HG03571 (cell line): Measurements from ENCODE around the gene UBE2QL1.

ENCODE experiments used
- ATAC-seq: cut with Tn5 transposase; IDR thresholded peaks from one replicate; pipeline ENCODE4 v1.9.1; 2021; ENCODE audit not compliant: unreplicated experiment

Gene UBE2QL1

DNA sequence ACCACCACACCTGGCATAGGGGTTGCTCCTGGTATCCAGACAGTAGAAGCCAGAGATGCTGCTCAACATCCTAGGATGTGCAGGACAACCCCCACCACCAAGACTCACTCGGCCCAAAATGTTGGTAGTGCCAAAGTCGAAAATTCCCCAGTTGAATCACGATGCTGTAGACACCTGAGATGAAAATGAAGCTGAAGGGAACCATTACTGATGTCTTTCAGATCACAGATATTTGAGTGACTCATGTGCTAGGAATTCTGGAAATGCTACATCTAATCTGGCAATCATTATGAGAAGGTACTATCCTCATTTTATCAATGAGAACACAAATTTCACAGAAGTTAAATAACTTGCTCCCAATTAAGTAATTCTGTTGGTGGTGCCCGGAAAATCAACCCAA, 21.0 kb upstream of the UBE2QL1 start:
- ATAC-seq = no peak

DNA sequence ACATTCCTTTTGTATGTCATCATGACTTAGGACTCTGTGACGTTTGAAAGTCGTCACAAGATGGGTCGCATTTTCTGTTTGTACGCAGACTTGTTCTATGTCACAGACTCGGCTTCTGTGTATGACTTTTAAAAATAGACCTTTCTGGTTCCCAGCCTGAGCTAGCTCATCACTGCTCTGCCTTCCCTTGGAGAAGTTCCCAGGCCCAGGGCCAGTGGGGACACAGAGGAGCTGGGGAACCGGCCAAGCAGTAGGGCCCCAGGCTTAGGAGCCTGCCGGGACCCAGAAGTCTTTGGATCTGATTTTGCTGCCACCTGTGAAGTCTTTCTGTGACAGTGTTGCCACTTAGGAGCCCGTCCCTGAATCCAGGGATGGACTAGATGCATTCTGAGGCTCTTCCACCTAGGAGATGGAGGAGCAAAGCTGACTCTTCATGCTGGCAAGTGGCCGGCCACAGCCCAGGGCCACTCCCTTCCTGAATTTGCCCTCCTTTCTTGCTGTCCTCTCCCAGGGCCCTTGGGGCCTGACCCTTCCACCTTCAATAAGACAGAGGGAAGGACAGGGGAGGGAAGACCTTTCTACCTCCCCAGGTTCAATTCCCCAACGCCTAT, 18.1 kb upstream of the UBE2QL1 start:
- no peak for ATAC-seq

DNA sequence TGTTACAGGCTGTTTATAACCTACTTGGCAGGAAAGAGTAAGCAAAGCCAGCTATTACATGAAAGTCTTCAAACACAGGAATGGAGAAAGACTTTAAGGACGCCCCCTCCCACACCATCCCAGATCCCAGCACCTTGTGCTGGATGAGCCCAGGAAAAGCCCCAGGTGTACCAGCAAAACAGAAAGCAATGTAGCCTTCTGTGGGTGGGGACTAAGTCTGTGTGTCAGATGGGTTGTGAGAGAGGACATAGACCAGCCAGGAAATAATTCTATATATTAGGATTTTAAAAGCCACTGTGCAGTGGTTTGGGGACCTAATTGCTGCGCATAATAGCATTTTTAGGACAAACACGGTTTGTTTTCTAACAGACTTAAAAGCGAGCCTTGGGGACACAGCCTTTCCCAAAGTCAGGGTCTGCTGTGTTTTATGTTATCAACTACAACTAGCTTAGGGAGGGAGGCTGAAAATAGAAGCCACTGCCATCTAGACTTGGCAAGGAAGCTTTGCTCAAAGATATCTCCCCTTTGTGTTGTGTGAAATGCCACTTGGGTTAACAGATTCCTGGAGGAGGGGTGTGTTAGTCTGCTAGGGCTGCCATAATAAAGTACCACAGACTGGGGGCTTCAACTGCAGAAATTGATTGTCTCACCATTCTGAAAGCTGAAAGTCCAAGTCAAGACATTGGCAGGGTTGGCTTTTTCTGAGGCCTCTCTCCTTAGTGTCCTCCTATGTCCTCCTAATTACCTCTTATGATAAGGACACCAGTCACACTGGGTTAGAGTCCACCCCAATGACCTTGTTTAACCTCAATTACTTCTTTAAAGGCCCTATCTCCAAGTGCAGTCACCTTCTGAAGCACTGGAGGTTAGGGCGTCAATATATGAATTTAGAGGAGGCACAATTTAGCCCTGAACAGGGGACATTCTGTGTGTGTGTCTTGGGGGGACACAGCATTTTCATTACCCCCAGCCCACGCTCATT, 17.2 kb upstream of the UBE2QL1 start:
- ATAC-seq = no peak

DNA sequence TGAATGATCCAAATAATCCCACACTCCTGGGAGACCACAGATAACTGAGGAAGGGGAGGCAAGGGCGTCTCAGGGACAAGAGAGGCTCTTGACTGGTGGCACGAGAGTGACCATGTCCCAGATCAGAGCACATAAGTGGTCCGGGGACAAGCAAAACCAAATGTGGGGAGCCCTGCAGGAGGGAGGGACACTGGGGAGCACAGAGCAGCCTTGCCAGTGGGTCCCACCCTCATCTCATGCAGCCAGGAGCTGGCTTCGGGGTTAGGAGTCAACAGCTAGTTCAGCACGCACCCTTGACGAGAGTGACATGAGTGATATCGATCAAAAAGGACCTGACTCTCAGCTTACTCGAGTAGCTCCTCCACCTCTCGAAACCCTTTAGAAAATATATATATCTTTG, 16.5 kb upstream of the UBE2QL1 start:
- ATAC-seq = no peak

DNA sequence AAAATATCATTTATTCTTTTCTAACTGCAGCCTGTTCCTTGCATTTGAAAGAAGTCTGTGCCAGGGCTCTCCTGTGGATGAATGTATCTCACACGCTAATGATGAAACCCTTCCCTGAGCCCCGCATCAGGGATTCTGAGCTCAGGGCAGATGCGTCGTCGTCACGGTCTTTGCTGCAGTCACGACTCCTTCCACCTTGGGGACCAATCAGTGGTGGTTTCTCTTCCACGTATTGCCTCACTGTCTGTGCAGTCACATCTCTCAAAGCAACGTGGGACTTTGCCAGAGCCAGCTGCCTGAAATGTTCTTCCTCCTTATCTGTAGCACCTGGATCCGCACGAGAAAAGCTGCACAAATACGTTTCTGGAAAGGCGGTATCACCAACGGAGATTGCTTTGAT, 13.9 kb upstream of the UBE2QL1 start:
- no peak for ATAC-seq

DNA sequence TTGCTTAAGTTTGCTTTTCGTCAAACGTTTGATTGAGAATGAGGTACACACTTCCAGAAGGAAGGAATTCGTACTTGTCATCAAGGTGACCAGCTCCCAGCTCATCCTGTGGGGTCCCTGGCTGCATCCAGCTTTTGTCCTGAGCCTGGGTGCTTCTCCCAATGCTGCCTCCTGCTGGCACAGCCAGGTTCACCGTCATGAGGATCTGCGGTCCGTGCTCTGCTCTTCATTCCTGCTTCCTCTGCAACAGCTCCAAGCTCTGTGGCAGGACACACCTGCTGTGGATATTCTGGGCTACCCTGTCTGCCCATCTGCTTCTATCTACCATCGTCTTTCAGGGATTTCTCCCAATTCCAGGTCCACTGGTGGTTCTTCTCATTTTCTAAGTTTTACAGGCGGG, 13.3 kb upstream of the UBE2QL1 start:
- no peak for ATAC-seq

DNA sequence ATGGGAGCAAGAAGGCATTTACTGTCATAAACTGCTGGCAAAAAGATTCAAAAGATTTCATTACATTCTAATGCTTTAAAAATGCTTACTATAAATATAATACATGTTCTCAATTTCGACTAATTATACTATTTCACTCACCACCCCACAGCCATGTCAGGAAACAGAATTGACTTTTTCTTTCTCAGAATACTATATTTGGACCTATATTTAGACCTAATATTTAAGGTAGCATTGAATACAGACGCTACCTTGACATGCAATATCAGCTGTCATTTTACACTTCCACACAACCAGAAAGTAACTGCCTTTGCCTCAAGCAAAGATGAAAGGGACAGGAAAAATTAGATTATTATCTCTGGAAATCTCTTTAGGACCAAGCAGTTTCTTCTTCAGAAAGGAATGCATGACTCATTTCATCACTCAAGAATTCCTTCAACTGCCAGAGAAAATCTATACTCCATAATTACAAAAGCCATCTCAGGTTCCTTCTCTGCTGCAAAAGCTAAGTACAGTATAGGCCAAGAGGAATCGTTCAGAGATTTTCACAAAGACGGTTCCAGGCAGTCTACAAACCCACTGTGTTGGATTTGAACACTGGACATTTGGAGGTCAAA, 11.8 kb upstream of the UBE2QL1 start:
- no peak for ATAC-seq

DNA sequence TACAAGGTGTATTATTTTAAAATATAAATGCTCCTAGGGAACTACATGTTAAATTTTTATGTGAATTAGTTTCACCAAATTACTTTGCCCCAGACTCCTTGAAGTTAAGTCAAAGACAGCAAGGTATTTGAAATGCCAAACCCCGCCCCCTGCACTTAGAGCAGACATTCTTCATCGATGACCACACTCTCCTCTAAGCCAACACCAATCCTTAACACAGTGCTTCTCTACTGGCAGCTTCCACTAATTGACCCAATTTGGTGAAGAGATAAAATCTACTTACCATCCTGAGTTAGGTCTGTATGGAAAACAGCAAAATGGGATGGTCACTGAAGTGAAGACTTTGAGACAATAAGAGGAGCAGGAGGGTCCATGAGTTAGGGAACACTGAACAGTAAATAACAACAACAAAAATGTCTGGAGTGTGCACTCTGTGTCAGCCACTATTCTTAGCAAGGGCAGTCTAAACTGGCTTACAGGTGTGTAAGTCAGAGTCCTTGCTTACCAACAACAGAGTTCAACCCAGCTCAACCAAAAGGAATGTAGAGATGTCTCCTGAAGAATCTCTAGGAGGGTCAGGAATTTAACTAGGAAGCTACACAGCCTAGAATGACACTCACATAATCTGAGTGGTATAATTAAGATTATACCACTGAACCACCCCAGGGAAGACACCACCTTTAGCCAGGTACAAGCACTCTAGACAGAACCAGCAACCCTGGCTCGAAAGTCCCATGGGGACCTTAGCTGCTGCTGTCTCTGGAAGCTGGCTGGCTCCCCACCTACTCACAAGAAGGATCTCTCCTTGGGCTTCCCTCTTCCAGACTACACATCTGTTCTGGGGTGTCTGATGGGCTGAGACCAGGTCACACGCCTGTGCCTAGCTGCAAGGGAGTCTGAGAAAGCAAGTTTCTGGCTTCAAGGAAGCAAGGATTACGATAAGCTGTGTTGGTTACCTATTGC, 8.8 kb upstream of the UBE2QL1 start:
- no peak for ATAC-seq

DNA sequence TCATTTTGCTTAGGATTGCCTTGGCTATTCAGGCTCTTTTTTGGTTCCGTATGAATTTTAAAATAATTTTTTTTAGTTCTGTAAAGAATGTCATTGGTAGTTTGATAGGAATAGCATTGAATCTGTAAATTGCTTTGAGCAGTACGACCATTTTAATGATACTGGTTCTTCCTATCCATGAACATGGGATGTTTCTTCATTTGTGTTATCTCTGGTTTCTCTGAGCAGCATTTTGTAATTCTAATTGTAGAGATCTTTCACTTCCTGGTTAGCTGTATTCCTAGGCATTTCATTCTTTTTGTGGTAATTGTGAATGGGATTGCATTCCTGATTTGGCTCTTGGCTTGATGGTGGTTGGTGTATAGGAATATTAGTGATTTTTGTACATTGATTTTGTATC, 6.3 kb upstream of the UBE2QL1 start:
- ATAC-seq = no peak

DNA sequence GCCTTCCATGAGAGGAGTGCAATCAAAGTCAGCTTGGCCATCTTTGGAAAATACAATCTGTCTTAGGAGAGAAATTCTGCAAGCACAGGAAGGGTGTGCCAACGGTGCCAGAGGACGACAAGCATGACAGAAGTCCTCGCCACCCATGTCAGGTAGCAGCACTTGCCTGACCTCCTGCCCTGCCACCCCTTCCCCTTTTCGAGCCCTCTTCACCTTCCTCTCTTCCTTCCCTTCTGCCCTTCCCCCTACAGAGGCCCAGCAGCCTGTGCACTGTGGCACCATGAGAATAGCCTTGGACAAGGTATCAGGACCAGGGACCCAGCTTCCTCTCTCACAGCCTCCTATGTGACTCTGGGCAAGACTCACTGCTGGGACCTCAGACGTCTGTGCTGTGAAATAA, 5.3 kb upstream of the UBE2QL1 start:
- no peak for ATAC-seq

DNA sequence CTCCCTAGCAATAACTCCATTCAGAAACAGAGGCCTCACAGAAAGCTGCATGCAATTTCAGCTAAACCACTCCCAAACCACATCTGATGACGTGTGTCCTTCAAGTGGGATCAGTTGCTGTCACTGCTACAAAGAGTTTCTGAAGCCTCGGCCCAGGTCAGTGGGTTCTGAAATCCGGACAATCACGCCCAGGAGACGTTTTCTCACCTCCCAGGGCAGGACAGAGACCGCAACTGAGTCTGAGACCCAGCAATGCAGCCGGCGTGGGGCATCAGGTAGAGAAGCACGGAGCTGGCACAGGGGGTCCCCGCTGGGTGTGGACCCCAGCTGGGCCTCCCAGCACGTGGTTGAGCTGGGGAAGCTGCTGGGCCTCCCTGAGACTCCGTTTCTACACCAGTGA, 2.6 kb upstream of the UBE2QL1 start:
- ATAC-seq = no peak

DNA sequence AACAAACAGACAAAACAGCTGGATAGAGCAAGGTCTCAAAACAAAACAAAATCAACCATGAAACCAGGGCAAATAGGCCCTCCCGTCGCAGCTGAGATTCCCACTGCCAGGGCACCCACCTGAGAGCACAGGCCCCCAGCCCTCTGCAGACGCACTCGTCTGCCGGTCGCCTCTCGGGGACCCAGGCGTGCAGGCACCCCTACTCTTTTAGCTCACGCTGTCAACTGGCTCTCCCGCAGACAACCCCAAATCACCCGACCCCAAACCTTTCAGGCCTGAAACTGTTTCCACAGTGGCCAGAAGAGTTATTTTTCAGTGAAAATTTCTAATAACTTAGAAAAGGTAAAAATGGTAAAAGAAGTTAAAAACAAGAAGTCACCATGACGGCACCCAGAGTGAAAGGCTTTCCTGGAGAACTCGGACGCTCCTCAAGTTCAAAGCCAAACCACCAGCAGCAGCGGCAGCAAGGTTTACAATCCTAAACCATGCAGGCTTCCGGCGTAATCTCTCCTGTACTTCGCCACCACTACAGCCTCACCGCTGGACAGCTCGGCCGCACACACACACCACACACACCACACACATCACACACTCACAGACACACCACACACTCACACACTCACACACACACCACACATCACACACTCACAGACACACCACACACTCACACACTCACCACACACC, 1.9 kb upstream of the UBE2QL1 start:
- ATAC-seq = no peak

DNA sequence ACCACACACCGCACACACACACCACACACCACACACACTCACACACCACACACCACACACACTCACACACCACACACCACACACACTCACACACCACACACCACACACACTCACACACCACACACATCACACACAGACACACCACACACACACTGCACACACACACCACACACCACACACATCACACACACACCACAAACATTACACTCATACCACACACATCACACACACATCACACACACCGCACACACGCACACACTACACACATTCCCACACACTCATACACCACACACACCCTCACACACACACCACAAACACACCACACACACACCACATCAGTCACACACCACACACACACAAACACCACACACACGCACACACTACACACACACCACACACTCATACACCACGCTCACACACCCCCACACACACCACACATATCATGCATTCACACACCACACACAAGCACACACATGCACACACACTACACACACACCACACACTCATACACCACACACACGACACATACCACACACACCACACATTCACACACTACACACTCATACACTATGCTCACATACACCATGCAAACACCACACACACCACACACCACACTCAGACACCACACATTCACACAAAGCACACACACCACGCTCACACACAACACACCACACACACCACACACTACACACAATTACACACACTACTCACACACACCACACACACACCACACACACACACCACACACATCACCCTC, 1.1 kb upstream of the UBE2QL1 start:
- ATAC-seq = no peak

DNA sequence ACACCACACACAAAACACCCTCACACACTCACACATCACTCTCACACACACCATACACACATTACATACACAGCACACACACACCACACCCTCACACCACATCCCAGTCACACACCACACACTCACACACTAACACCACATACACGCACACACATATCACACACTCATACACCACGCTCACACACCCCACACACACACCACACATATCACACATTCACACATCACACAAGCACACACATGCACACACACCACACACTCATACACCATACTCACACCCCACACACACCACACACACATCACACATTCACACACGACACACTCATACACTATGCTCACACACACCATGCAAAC, 543 bp upstream of the UBE2QL1 start:
- ATAC-seq = no peak

DNA sequence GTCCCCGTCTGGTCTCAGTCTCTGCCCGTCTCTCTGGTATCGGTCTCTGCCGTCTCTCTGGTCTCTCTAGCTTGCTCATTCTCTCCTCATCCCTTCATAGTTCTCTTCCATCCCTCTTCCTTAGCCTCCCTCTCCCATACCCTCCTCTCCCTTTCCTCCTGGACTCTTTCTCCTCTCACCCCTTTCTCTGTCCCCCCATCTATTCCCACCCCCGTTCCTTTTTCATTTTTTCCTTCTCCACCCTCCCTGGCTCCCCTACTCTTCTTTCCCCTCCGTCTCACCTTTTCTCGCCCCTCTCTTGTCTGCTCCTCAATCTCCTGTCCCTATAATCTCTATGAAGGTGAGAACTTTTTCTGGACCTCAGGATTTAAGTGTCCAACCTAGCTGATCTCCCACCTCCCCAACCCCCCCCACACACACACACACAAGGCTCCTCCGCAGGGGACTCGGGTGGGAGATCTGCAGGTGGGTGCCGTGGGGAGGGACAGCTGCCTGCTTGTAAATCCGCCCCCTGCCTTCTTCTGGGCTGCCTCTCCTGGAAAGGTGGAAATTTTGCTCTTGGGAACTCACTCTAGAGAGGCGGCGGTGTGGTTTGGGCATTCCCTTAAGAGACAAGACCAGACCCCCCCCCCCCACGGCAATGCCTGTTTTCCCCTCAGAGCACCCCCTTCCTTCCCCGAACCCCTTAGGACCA, 953 bp downstream of the UBE2QL1 start:
- no peak for ATAC-seq

DNA sequence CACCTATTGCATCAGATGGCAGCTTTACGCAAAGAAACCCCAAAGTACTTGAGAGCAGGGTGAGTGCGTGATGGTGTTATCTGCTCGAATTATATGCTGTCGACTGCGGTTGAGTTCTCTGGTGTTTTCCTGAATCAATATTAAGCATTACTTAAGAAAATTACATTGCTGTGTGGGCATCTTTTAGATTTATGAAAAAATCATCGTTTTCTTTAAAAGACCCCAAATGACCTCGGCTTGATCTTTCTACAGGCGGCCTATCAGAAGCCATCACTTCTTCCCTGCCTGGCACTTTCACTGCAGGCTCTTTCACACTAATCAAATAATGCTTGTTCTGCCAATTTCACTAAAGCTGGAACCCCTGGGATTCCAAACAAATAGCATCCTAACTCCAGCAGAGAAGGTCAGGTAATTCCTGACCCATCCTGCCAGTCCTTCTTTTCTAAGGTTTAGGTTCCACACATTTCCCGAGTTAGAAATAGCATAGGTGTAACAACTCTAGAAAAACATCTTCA, 1.7 kb downstream of the UBE2QL1 start:
- no peak for ATAC-seq

DNA sequence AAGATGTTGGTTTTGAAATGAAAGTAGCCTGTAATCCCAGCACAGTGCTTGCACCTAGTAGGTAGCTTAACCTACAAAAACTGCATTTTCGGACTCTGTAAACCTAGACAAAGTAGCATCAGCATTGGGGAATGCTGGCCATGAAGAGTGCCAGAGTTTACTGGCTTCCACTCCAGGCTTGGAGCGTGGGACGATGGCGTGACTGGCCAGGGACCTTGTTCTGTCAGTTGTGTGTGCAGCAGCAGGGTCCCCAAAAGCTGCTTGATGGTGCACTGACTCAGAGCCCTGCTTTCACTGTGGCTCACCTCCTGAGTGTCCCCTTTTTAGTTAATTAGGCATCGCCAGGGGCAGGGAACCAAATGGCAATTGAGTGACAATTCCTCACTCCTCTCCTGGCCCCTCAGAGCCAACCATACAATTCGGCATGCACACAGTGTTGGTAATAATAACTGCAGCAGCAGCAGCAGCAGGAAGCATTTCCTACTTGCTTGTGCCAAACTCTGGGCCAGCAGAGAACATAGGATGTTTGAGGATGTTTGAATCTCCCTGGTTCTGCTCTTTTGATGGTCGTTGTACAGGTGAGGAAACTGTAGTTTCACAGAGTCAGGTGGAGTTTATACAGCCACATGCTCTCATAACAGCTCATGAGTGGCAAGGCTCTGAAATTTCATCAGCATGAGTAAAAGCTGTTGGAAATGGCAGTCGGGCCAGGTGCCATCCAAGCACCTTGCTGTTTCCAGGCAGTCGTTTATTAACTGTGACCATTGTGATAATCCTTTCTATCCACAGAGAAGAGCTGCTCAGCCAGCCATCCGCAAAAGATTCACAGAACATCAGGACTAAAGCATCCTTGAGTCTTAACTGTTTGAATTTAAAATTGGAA, 4.2 kb downstream of the UBE2QL1 start:
- ATAC-seq = no peak
